HepG2 (cell line): Measurements from ENCODE around the gene DDX50. TPM values are rescaled to one million over a fixed set of nuclear protein-coding genes. Genes with fewer than 3 reads are reported as not detected.

Source experiments
- CREBL2 ChIP-seq: sonication (generic); formaldehyde crosslinking; IDR thresholded peaks from 2 replicates; pipeline ENCODE4 v1.8.1; 2023; ENCODE audit warnings: missing genetic modification reagents, mild to moderate bottlenecking, borderline replicate concordance
- E2F5 ChIP-seq: sonication (generic); formaldehyde crosslinking; conservative IDR thresholded peaks from 2 replicates; pipeline ENCODE4 v1.4.0; 2020; ENCODE audit warnings: missing genetic modification reagents
- FOXO4 ChIP-seq: sonication (generic); formaldehyde crosslinking; conservative IDR thresholded peaks from 2 replicates; pipeline ENCODE4 v1.8.1; 2023; ENCODE audit warnings: missing genetic modification reagents
- HDAC1 ChIP-seq: sonication (generic); formaldehyde crosslinking; IDR thresholded peaks from 2 replicates; pipeline ENCODE4 v1.5.1; 2020; ENCODE audit warnings: mild to moderate bottlenecking, missing genetic modification reagents
- HMGXB4 ChIP-seq, 2 experiments: sonication (generic) in 1 of 2; formaldehyde crosslinking in 1 of 2; IDR thresholded peaks; 2 replicates each; pipeline versions ENCODE4 v1.4.0 to v1.6.1; 2018 to 2020; ENCODE audit warnings: missing genetic modification reagents in 2 of 2, borderline replicate concordance in 1 of 2, low read depth in 1 of 2, mild to moderate bottlenecking in 1 of 2, missing biosample characterization in 1 of 2
- MBNL3 ChIP-seq: fragments of 250-450 bp; sonication (Bioruptor Pico); conservative IDR thresholded peaks from 2 replicates; pipeline ENCODE4 v1.8.0; 2022; ENCODE audit warnings: mild to moderate bottlenecking, inconsistent platforms
- MEIS1 ChIP-seq: sonication (generic); formaldehyde crosslinking; IDR thresholded peaks from 2 replicates; pipeline ENCODE4 v1.9.0; 2021; ENCODE audit warnings: mild to moderate bottlenecking, missing genetic modification reagents, moderate library complexity, borderline replicate concordance
- MXI1 ChIP-seq: IDR thresholded peaks from 3 replicates; pipeline ENCODE4 v1.6.1; 2012; ENCODE audit warnings: low read depth, low read length, inconsistent platforms, borderline replicate concordance
- RAD51 ChIP-seq: fragments of 450-650 bp; IDR thresholded peaks from 2 replicates; pipeline ENCODE4 v1.6.1; 2016; ENCODE audit warnings: borderline replicate concordance
- SRY ChIP-seq: sonication (generic); formaldehyde crosslinking; IDR thresholded peaks from 2 replicates; pipeline ENCODE4 v1.8.0; 2022; ENCODE audit warnings: mild to moderate bottlenecking, missing genetic modification reagents
- TBP ChIP-seq: sonication (generic); formaldehyde crosslinking; IDR thresholded peaks from 2 replicates; pipeline ENCODE4 v1.5.0; 2020; ENCODE audit warnings: missing genetic modification reagents
- TEAD2 ChIP-seq: sonication (generic); formaldehyde crosslinking; IDR thresholded peaks from 2 replicates; pipeline ENCODE4 v1.9.0; 2021; ENCODE audit warnings: missing genetic modification reagents
- TEF ChIP-seq: sonication (generic); formaldehyde crosslinking; IDR thresholded peaks from 2 replicates; pipeline ENCODE4 v1.5.0; 2020; ENCODE audit warnings: missing genetic modification reagents
- THAP11 ChIP-seq: IDR thresholded peaks from 2 replicates; pipeline ENCODE4 v1.6.1; 2016; ENCODE audit warnings: missing biosample characterization, missing genetic modification reagents
- THAP9 ChIP-seq: sonication (generic); formaldehyde crosslinking; IDR thresholded peaks from 2 replicates; pipeline ENCODE4; 2020; ENCODE audit warnings: missing genetic modification reagents, mild to moderate bottlenecking, borderline replicate concordance
- ZBTB8A ChIP-seq: sonication (generic); formaldehyde crosslinking; IDR thresholded peaks from 2 replicates; pipeline ENCODE4 v1.4.0; 2020; ENCODE audit warnings: mild to moderate bottlenecking, low read depth, missing genetic modification reagents, borderline replicate concordance
- ZC3H4 ChIP-seq: sonication (generic); formaldehyde crosslinking; IDR thresholded peaks from 2 replicates; pipeline ENCODE4 v1.4.0; 2020; ENCODE audit warnings: missing genetic modification reagents, borderline replicate concordance
- ZNF674 ChIP-seq: sonication (generic); formaldehyde crosslinking; IDR thresholded peaks from 2 replicates; pipeline ENCODE4 v1.5.0; 2020; ENCODE audit warnings: low read depth, mild to moderate bottlenecking, missing genetic modification reagents
- ZNF776 ChIP-seq: sonication (generic); formaldehyde crosslinking; IDR thresholded peaks from 2 replicates; pipeline ENCODE4 v1.4.0; 2020; ENCODE audit warnings: mild to moderate bottlenecking, missing genetic modification reagents
- ZNF777 ChIP-seq: sonication (generic); formaldehyde crosslinking; IDR thresholded peaks from 2 replicates; pipeline ENCODE4 v1.4.0; 2020; ENCODE audit warnings: missing genetic modification reagents
- polyA plus RNA-seq, 8 experiments: library from polyadenylated mRNA; depleted of rRNA in 3 of 8; stranded (reverse) in 7 of 8; unstranded in 1 of 8; fragments of >200 nt; fragmentation: Illumina TruSeq in 4 of 8; extraction: Trizol in 4 of 8; gene quantifications; 2 replicates each; pipeline versions ENCODE4 v1.2.1 to v1.2.3, GENCODE V29; 2011 to 2016; ENCODE audit warnings: low read depth in 4 of 8, missing spikeins in 1 of 8, mixed read lengths in 1 of 8; ENCODE audit not compliant: insufficient read depth in 1 of 8
- total RNA-seq, 5 experiments: library from RNA; depleted of rRNA; stranded (reverse); fragments of >200 nt; fragmentation: Illumina TruSeq; extraction: Trizol; gene quantifications; 2 replicates each; pipeline ENCODE4 v1.2.3, GENCODE V29; 2016; ENCODE audit warnings: low read depth in 1 of 5

DDX50 gene
- total and polyA plus RNA-seq, 2 of the 13 experiments (the other 11 are each of a cell fraction or from before 2014, with no cell fraction given), result 19.0 to 38.2 TPM

- TF ChIP-seq THAP9 (peak; percentile 86; the same call in 1 of the 2 replicates), THAP11 (CRISPR knock-in tag) (peak; percentile 81), ZNF777 (CRISPR knock-in tag) (no peak), TEF (CRISPR knock-in tag) (0 out of 2 replicates have a peak, but pooled peaks have one; percentile 23), E2F5 (CRISPR knock-in tag) (peak; percentile 30; the same call in 1 of the 2 replicates), ZNF674 (CRISPR knock-in tag) (no peak), MXI1 (peak; percentile 78; the same call in 1 of the 3 replicates), MBNL3 (no peak), ZBTB8A (peak; percentile 90), TBP (CRISPR knock-in tag) (no peak), FOXO4 (CRISPR knock-in tag) (0 out of 2 replicates have a peak, but pooled peaks have one; percentile 73), SRY (CRISPR knock-in tag) (no peak), HMGXB4 (CRISPR knock-in tag; IDR thresholded peaks at IDR 0.05; ENCODE audit: borderline replicate concordance in 1 of 2, low read depth in 1 of 2) (peak; percentile 18 to 75; a peak in 2 of 4 replicates), MEIS1 (CRISPR knock-in tag) (peak; percentile 17; the same call in 1 of the 2 replicates), HDAC1 (CRISPR knock-in tag) (no peak; the same call in 1 of the 2 replicates), TEAD2 (CRISPR knock-in tag) (0 out of 2 replicates have a peak, but pooled peaks have one; percentile 26), CREBL2 (CRISPR knock-in tag) (no peak), ZC3H4 (CRISPR knock-in tag) (0 out of 2 replicates have a peak, but pooled peaks have one; percentile 50), ZNF776 (CRISPR knock-in tag) (0 out of 2 replicates have a peak, but pooled peaks have one; percentile 40), RAD51 (no peak)
These were observed at the start of gene DDX50 (continued) for GRCh38 chr10:68901105-68901927.
